ENCODE results near the gene ZP2. TPM values are rescaled to one million over a fixed set of nuclear protein-coding genes. Genes with fewer than 3 reads are reported as not detected.

ZP2 gene
- total RNA-seq, 4 donors from 2014 or later: not detected

- peaks cover 0 to 44% of the 10 kb centered on the region in 2 donors for H3K36me3 ChIP-seq
- 57 to 85% methylated on average over 3 to 4 of the region's 4 CpGs for WGBS, 2 donors (ENCODE audit: low coverage in 1 of 2)
- H3K4me1 ChIP-seq: peaks cover 3 to 81% (median 37%) of the 10 kb centered on the region in 3 donors
- ATAC-seq: no peak
- H3K27me3 ChIP-seq: no peaks in the 10 kb centered on the region
- H3K4me3 ChIP-seq: no peak overlapping the region
- H3K9me3 ChIP-seq: no peaks in the 10 kb centered on the region
- TF ChIP-seq POLR2A (IDR thresholded peaks at IDR 0.05) (no peak), EP300 (IDR thresholded peaks at IDR 0.05) (no peak), CTCF (IDR thresholded peaks at IDR 0.05) (no peak), POLR2AphosphoS5 (IDR thresholded peaks at IDR 0.05) (peak; percentile 36)
- peak overlapping the region; percentile 58 to 95 (median 85) for H3K27ac ChIP-seq
Measured at GRCh38 chr16:21163576-21163975, 47.8 kb downstream of the ZP2 start.

- no peak for TF ChIP-seq CTCF (IDR thresholded peaks at IDR 0.05)
- no peak for TF ChIP-seq EP300 (IDR thresholded peaks at IDR 0.05)
- peak; percentile 1 for TF ChIP-seq POLR2AphosphoS5 (IDR thresholded peaks at IDR 0.05)
- TF ChIP-seq POLR2A (IDR thresholded peaks at IDR 0.05): no peak
- no peak for ATAC-seq
- H3K4me1 ChIP-seq: peaks cover 5 to 81% (median 43%) of the 10 kb centered on the region in 3 donors
- H3K36me3 ChIP-seq: peaks cover 0 to 44% of the 10 kb centered on the region in 2 donors
- H3K27me3 ChIP-seq: no peaks in the 10 kb centered on the region
- WGBS, 2 donors (ENCODE audit: low coverage in 1 of 2): 11 to 20% methylated on average over 6 to 7 of the region's 7 CpGs
- peak overlapping the region in 1 of 2 donors; percentile 13 for H3K4me3 ChIP-seq
- H3K27ac ChIP-seq: peak overlapping the region; percentile 58 to 95 (median 85)
- H3K9me3 ChIP-seq: no peaks in the 10 kb centered on the region
Measured at GRCh38 chr16:21162661-21163151, 48.7 kb downstream of the ZP2 start.

- WGBS, 2 donors (ENCODE audit: low coverage in 1 of 2): 21 to 27% methylated on average over 2 of the region's 2 CpGs
- peaks cover 8 to 84% (median 50%) of the 10 kb centered on the region in 3 donors for H3K4me1 ChIP-seq
Measured at GRCh38 chr16:21161211-21161610, 50.2 kb downstream of the ZP2 start.

GRCh38 chr16:21160276-21160675 is 51.1 kb downstream of the ZP2 start:
- no peaks in the 10 kb centered on the region for H3K9me3 ChIP-seq
- ATAC-seq: no peak
- no peaks in the 10 kb centered on the region for H3K27me3 ChIP-seq
- 18 to 20% methylated on average over 1 of the region's 1 CpG for WGBS, 2 donors (ENCODE audit: low coverage in 1 of 2)
- H3K27ac ChIP-seq: peak overlapping the region in 3 of 4 donors; percentile 78 to 95 (median 92)
- H3K36me3 ChIP-seq: peaks cover 0 to 22% of the 10 kb centered on the region in 2 donors
- TF ChIP-seq EP300 (IDR thresholded peaks at IDR 0.05): no peak
- TF ChIP-seq POLR2AphosphoS5 (IDR thresholded peaks at IDR 0.05): no peak
- no peak for TF ChIP-seq POLR2A (IDR thresholded peaks at IDR 0.05)
- no peak for TF ChIP-seq CTCF (IDR thresholded peaks at IDR 0.05)
- H3K4me1 ChIP-seq: peaks cover 8 to 80% (median 50%) of the 10 kb centered on the region in 3 donors
- H3K4me3 ChIP-seq: peak overlapping the region in 1 of 2 donors; percentile 88

More at GRCh38 chr16:21161211-21161610, 50.2 kb downstream of the ZP2 start:
- H3K36me3 ChIP-seq: peaks cover 0 to 31% of the 10 kb centered on the region in 2 donors
- no peaks in the 10 kb centered on the region for H3K27me3 ChIP-seq
- H3K4me3 ChIP-seq: no peak overlapping the region
- no peaks in the 10 kb centered on the region for H3K9me3 ChIP-seq
- peak overlapping the region; percentile 30 to 95 (median 85) for H3K27ac ChIP-seq
- no peak for TF ChIP-seq CTCF (IDR thresholded peaks at IDR 0.05)
- no peak for TF ChIP-seq EP300 (IDR thresholded peaks at IDR 0.05)
- no peak for TF ChIP-seq POLR2AphosphoS5 (IDR thresholded peaks at IDR 0.05)
- TF ChIP-seq POLR2A (IDR thresholded peaks at IDR 0.05): no peak
- no peak for ATAC-seq

Measured in gastroesophageal sphincter (tissue), 4 donors.